HG03060 (cell line): ENCODE data around the gene CFAP300.
A peak's percentile ranks its signal among the peaks of the same experiment; 100 is the strongest.

ENCODE experiments used
- ATAC-seq: cut with Tn5 transposase; IDR thresholded peaks from one replicate; pipeline ENCODE4 v1.9.1; 2021; ENCODE audit warnings: low read depth, moderate number of reproducible peaks; ENCODE audit not compliant: unreplicated experiment

The CFAP300 gene

GRCh38 chr11:102071497-102072472 lies 24.5 kb downstream of the CFAP300 start:
- ATAC-seq, result no peak

GRCh38 chr11:102073253-102073652 lies 26.0 kb downstream of the CFAP300 start:
- ATAC-seq, result no peak

- no peak for ATAC-seq
These were observed 32.4 kb downstream of the CFAP300 start for GRCh38 chr11:102079625-102080024.

DNA sequence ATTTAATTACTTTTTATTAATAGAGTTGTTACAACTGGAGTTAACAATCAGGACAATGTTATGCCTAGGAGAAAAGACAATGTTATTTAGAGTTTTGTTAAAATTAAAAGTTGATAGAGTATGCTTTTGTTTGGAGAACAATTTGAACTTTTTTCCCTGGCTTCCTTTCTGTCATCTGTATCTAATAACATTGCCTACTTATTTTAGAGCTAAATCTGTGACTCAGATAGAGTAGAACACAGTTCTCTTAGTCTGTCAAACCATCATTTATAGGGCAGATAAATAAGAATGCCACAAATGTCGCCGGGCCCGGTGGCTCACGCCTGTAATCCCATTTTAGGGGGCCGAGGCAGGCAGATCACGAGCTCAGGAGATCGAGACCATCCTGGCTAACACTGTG lies 34.1 kb downstream of the CFAP300 start:
- no peak for ATAC-seq

- ATAC-seq, result no peak
These were observed 38.8 kb downstream of the CFAP300 start for GRCh38 chr11:102085864-102086551.

DNA sequence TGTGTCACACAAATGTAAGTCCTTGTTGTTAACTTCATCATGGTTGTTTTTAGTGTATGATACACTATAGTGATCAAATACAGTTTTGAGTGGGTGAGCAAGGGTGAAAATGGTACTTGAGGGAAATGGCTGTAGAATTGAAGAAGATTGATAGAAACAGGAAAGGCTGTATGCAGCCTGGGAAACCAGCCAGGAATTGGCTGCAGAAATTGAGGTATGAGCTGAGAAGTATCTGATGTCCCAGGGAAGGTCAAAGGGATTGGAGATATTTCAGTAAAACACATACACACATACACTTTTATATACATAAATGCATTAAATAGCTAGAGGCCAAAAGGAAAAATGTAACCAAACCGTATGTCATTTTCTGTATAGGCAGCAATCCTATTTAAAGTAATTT lies 49.9 kb downstream of the CFAP300 start:
- ATAC-seq, result no peak

GRCh38 chr11:102099755-102100154 lies 52.5 kb downstream of the CFAP300 start:
- no peak for ATAC-seq

GRCh38 chr11:102108734-102109440 lies 61.6 kb downstream of the CFAP300 start:
- ATAC-seq, result no peak

GRCh38 chr11:102109896-102110760 lies 62.9 kb downstream of the CFAP300 start, which contains the start of gene YAP1:
YAP1 (plus strand) TSS chr11:102110447; CDS start chr11:102110849, 402 bp downstream.
- peak; percentile 69 for ATAC-seq

DNA sequence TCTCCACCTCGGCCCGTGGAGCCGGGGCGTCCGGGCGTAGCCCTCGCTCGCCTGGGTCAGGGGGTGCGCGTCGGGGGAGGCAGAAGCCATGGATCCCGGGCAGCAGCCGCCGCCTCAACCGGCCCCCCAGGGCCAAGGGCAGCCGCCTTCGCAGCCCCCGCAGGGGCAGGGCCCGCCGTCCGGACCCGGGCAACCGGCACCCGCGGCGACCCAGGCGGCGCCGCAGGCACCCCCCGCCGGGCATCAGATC lies 63.4 kb downstream of the CFAP300 start:
- no peak for ATAC-seq

GRCh38 chr11:102111011-102111786 lies 64.0 kb downstream of the CFAP300 start:
- ATAC-seq, result no peak

DNA sequence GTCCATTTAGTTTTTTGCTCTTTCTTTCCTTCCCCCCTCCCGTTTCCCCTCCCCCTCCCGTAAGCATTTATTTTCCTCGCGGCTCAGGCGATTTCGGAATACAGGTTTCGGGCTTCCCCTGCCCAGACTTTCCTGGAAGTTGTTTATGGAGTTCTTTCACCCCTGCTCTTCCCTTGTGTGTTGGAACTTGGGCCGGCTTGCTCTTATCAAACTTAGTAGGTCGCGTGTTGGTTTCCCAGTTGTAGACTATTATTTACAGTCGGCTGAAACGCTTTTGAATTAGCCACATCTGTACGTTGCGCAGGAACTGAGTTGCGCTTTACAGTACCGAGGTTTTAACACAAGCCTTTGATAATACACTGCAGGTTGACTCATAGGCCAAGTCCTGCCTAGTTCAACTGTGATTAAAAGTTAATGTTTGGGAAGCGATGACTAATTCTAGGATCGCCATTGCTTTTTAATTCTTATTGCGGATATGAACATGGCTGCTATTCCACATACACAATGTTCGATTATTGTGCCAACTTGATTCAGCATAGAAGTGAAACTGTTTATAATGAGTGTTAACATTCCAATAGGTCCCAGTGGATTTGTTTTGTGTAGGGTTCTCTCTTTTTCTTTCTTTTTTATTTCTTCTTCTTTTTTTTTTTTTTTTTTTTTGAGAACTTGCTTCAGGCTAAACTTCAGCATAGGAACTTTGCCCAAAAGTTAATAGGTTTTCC lies 64.7 kb downstream of the CFAP300 start:
- ATAC-seq, result no peak

DNA sequence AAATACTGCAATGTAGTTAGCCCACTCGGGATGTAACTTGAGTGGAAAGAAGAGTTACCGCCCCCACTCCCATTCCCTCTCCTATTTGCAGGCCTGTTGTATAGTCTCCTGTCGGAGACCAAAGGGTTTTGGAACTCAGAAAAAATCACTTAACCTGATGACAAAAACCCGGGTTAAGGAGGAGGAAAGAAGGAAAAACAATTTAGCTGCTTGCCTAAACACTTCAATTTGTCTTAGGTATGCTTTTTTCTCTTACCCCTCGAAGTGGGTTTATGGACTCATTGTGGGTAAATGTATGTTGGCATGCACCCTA lies 65.2 kb downstream of the CFAP300 start:
- no peak for ATAC-seq

DNA sequence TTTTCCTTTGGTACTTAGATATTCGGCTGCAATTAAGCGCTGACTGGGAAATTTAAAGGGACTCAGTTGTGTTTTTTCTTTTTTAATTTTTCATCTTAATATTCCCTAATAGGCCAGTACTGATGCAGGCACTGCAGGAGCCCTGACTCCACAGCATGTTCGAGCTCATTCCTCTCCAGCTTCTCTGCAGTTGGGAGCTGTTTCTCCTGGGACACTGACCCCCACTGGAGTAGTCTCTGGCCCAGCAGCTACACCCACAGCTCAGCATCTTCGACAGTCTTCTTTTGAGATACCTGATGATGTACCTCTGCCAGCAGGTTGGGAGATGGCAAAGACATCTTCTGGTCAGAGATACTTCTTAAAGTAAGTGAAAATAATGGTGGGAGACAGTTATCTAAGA lies 66.8 kb downstream of the CFAP300 start:
- no peak for ATAC-seq

GRCh38 chr11:102115557-102115956 lies 68.3 kb downstream of the CFAP300 start:
- ATAC-seq, result no peak

DNA sequence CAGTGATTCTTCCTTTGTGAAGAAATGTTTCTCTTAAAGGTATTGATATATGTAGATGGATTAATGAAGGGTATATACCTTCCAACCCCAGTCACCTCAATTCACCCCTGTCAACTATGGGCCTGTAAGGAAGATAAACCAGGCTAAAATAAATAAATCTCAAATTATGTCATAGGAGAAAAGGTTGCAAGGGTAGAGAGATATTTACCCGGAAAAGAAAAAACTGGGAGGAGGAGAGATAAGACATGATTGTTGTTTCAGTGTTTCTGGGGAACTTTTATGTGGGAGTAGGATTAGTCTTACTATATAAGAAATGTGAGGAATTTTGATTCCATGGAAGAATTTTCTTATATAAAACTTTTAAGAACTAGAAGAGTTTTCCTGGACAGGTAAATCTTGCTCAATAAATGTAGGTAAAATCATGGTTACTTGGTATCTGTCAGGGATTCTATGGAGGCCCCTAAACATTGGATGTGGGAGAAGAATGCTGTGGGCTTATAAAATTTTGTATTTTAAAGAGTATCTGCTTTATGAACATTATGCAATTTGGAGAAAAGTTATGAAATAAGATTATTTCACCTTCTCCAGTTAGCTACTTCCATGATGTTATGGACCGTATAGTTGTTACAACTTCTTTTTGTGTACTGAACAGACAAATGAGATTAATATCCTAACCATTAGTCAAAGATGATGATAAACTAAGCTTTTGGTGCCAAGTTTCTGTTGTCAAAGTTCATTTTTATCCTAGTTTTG lies 69.4 kb downstream of the CFAP300 start:
- no peak for ATAC-seq

DNA sequence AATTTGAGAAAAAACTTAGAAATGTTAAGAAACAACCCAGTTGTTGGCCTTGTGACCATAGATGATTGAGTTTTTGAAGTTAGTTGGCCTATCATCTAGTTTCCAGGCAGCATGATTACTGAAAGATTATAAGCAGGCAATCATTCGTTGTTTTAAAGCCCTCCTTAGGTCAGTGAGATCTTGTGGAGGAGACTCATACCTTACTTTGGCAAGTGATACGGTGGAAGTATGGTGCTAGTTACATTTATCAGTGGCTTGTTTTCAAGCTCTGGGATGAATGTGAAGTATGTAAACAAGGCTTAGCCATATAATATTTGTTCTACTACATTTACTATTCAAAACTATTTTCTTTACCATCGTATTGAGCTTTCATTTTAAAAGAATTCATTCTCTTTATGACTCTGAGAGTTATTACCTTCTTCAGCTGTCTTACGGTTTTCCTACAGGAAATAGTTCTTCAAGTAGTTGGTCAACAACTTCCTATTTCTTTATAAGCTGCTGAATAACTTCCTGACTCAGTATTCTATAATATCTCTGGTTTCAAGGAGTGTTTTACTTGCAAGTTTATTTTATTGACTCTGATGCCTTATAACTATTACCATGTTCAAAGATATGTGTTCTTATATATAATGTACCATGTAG lies 70.4 kb downstream of the CFAP300 start:
- ATAC-seq, result no peak

- ATAC-seq, result no peak
These were observed 71.7 kb downstream of the CFAP300 start for GRCh38 chr11:102118937-102119336.
